ENCODE data around the gene ECSIT. TPM values are rescaled to one million over a fixed set of nuclear protein-coding genes. Genes with fewer than 3 reads are reported as not detected.

ECSIT gene, protein sequence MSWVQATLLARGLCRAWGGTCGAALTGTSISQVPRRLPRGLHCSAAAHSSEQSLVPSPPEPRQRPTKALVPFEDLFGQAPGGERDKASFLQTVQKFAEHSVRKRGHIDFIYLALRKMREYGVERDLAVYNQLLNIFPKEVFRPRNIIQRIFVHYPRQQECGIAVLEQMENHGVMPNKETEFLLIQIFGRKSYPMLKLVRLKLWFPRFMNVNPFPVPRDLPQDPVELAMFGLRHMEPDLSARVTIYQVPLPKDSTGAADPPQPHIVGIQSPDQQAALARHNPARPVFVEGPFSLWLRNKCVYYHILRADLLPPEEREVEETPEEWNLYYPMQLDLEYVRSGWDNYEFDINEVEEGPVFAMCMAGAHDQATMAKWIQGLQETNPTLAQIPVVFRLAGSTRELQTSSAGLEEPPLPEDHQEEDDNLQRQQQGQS
- total RNA-seq (2022; extraction: Qiagen RNA extraction; ENCODE audit: low read depth) = 30.6 to 37.0 TPM (median 32.2 TPM) in 5 replicates

DNA sequence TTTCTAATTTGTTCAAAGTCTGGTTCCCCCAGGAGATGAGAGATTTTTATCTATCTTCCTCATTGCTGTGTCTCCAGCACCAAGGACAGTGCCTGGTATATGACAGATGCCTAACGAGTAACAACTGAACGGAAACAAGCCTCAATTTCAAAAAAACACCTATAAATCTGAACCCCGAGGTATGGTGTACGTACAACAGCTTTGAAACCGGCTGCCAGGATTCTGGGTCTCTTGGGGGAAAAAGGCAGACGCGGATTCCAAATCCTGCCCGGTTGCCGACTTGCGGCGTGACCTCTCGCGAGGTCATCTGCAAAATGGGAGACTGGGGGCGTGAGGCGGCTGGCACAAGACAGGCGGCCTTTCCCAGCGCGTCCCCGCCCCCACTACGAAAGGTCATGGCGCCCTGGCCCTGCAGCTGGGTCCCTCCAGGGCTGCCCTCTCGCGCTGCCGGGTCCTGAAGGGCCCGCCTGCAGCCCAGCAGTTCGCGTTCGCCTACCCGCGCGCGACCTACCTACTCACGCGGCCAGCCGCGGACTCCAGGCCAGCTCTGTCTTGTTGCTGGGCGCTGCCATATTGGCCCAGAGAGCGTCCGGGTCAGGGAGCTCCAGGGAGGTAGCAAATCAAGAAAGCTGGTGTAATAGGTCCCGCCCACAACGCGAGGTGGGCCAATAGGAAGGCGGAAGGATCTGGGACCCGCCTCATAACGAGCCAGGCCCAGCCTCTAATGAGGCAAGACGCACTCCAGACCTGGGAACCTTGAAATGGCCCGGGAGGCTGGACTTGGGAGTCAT, at the start of gene ECSIT:
ECSIT (minus strand) TSS at position 584 of the 791 bp plus-strand sequence. CDS start 9,964 bp downstream, outside the sequence.

DNA sequence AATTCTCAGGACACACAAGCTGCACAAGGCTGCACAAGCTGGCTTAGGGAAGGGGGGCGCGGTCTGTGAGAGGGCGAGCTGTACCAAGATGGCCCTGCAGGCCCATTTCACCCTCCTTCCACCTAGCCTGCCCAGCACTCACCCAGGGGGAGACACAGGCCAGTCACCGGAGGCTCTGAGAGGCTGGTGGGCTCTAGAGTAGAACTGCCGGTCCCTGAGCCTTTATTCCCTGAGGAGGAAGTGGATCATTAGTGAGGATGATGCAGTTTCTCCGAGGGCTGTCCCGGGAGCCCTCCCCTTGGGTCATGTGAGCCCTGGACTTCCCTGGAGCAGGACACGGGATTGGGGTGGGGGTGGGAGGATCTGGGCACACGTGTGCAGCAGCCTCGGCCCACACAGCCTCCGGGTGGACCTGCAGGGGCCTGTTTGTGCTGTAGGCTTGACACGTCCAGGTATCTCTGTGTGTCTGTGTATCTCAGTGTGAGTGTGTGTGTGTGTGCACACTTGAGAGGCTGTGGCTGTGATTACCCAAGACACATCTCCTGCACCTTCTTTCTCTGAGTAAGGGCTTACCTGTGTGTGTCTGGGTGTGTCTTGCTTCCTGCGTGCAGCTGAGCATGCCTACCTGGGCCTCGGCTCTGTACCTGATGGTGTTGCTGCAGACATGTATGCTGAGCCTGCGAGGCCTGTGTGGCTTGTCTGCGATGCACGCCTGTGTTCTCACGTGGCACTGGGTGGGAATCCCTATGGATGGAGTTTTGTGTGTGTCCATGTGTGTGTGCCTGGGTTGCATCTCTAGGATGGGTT, 48.7 kb upstream of the ECSIT start, which contains the start of gene ACP5:
ACP5 (minus strand) TSS at position 195 of the 807 bp plus-strand sequence. CDS start 328 bp downstream, outside the sequence.

DNA sequence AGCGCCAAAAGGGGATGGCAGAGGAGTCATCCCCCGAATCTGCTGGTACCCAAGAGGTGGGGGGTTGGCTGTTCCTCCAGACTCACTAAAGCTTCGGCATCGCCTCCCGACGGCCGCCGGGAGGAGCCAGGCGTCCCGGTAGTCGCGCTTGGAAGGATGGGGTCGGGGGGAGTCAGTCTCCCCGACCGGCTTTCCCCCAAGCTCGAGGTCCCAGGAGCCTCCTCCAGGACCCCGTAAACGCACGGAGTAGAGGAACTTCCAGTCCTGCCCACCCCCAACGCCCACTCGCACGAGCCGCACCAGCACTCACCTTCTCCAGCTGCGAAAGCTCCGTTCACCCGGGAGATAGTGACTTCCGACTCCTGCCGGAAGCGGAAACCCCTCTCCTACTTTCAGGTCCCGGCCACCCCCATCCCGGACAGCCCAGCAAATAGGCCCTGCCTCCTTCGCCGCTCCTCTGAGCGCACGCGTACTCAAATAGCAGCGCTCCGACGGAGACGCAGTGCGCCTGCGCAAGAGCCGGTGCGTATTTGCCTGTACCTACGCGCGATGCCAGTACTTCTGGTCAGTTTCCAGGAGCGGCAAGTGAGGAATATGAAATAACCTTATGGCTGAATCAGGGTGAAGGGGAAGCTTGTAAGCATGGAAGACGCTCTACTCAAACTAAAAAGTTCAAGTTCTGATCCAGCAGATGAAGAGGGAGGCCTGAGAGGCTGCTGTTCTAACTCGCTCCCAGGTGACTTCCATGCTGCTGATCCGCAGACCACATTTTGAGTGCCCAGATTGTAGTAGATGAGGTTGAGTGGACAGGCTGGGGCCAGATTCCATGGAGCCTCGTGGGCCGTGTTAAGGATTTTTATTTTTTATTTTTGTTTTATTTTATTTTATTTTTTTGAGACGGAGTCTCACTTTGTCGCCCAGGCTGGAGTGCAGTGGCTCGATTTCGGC, 30.2 kb upstream of the ECSIT start, which contains the start of gene ELOF1:
ELOF1 (minus strand) TSS at position 350 of the 948 bp plus-strand sequence. CDS start 4,883 bp downstream, outside the sequence.

DNA sequence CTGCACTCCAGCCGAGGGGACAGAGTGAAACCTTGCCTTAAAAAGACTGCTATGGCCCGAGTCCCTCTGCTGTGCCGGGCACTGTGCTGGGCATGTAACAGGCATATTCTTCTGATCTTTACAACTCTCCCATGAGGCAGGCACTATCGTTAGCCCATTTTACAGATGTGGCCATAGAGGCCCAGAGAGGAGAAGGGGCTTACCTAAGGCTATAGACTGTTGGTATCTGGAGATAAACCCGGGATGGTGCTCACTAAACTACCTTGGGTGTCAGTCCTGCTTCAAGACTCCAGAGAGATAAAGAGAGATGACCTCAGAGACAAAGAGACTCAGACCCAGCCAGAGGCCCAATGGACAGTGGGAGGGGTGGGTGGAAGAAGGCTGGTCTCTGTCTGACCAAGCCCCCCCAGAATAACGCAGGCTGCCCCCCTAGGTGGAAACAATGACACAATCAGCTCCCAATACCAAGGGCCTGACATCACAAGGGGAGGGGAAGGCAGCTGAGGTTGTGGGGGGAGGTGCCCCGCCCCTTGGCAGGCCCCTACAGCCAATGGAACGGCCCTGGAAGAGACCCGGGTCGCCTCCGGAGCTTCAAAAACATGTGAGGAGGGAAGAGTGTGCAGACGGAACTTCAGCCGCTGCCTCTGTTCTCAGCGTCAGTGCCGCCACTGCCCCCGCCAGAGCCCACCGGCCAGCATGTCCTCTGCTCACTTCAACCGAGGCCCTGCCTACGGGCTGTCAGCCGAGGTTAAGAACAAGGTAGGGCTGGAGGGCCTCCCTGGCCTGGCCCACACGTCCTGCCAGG, 9.5 kb upstream of the ECSIT start, which contains the start of gene CNN1:
CNN1 (plus strand) TSS at position 620 of the 805 bp plus-strand sequence; CDS start at position 697, 77 bp downstream.

DNA sequence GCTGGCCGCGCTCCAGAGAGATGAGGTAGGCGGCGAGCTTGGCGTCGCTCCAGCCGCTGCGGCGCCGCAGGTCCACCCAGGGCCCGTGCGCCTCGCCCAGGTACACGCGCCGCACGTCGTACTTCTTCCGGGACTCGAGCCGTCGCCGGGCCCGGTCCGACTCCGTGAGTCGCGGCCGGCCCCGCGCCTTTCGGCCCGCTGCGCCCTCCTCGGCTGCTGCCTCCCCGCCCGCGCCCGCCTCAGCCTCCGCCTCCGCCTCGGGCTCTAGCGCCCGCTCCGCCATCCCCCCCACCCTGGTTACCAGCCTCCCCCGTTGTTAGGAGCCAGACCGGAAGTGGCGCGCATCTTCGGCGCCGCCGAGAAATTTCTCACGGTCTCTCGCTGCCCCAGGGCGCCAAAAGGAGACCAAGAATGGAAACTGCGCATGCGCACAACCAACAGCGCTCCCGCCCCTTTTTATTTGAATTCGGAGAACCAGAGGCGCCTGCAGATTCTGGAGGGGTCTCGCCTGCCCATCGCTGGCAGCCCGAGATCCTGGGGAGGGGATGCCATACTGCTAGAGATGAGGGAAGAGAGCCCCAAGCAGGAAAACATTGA, 23.3 kb downstream of the ECSIT start, which contains the start of gene ZNF653:
ZNF653 (minus strand) TSS at position 336 of the 597 bp plus-strand sequence; CDS start at position 283, 53 bp downstream.

DNA sequence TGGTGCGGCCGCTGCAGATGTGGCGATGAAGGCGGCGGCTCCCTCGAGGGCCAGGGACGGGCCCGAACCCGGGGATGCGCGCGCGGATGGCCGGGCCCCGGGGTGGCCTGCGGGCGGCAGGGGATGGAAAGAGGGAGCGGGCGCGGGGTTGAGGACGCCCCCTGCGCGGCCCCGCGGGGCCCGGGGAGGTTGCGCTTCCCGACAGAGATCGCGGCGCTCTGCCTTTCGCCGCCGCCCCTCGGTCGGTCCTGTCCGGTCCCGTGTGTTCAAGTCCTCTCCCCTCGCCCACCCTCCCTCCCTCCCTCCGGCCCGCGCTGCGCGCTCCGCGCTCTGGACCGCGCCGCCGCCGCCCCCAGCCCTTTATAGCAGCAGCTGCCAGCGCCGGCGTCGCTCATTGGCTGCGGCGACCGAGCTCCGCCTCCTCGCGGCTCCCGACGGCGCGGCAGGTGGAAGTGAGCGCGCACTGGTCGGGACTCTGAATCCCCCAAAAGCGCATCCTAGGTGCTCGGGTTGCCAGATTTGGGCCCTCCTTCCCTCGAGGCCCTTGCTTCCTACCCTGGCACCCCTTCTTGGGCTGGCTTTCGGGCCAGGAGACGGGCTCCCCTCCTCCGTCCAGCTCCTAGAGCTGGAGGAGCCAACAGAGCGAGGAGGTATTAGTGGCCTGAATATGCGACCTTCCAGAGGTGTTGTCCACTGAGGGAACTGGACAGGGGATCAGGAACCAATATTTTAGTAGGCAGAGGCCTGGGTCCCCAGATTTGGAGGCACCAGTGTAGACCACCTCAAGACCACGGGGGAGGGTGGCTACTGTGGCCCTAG, 48.0 kb downstream of the ECSIT start, which contains the start of gene ELAVL3:
ELAVL3 (minus strand) TSS at position 332 of the 819 bp plus-strand sequence. CDS start 438 bp downstream, outside the sequence.

Other genes starting within 250 kb of the ECSIT start
- not detected in 5 replicates for gene TSPAN16, start 233.0 kb downstream of the ECSIT start, total RNA-seq (2022; extraction: Qiagen RNA extraction; ENCODE audit: low read depth)
- gene RAB3D, start 189.5 kb downstream of the ECSIT start, total RNA-seq (2022; extraction: Qiagen RNA extraction; ENCODE audit: low read depth) = 2.4 to 3.5 TPM (median 3.0 TPM) in 5 replicates
- 93.6 to 128 TPM (median 112 TPM) in 5 replicates for gene TMEM205, start 182.9 kb downstream of the ECSIT start, total RNA-seq (2022; extraction: Qiagen RNA extraction; ENCODE audit: low read depth)
- gene CCDC159, start 182.6 kb downstream of the ECSIT start, total RNA-seq (2022; extraction: Qiagen RNA extraction; ENCODE audit: low read depth) = 4.3 to 5.6 TPM (median 5.5 TPM) in 5 replicates
- gene PLPPR2, start 173.7 kb downstream of the ECSIT start, total RNA-seq (2022; extraction: Qiagen RNA extraction; ENCODE audit: low read depth) = 6.8 to 10.4 TPM (median 10.3 TPM) in 5 replicates
- gene SWSAP1, start 154.5 kb downstream of the ECSIT start, total RNA-seq (2022; extraction: Qiagen RNA extraction; ENCODE audit: low read depth) = 1.3 to 2.7 TPM (median 2.3 TPM) in 5 replicates
- 3.5 to 5.7 TPM (median 5.1 TPM) in 5 replicates for gene EPOR, start 144.8 kb downstream of the ECSIT start, total RNA-seq (2022; extraction: Qiagen RNA extraction; ENCODE audit: low read depth)
- gene RGL3, start 109.8 kb downstream of the ECSIT start, total RNA-seq (2022; extraction: Qiagen RNA extraction; ENCODE audit: low read depth) = 1.3 to 2.4 TPM (median 1.8 TPM) in 5 replicates
- 0.87 to 1.4 TPM (median 1.1 TPM) in 5 replicates for gene ODAD3, start 94.0 kb downstream of the ECSIT start, total RNA-seq (2022; extraction: Qiagen RNA extraction; ENCODE audit: low read depth)
- 251 to 271 TPM (median 263 TPM) in 5 replicates for gene PRKCSH, start 93.5 kb downstream of the ECSIT start, total RNA-seq (2022; extraction: Qiagen RNA extraction; ENCODE audit: low read depth)
- 0.07 to 0.19 TPM (median 0.13 TPM) in 4 of 5 replicates, not detected in the other for gene ELAVL3, start 48.1 kb downstream of the ECSIT start, total RNA-seq (2022; extraction: Qiagen RNA extraction; ENCODE audit: low read depth)
- gene ZNF653, start 23.3 kb downstream of the ECSIT start, total RNA-seq (2022; extraction: Qiagen RNA extraction; ENCODE audit: low read depth) = 4.1 to 5.9 TPM (median 5.4 TPM) in 5 replicates
- 0.23 to 0.60 TPM (median 0.53 TPM) in 5 replicates for gene CNN1, start 9.7 kb upstream of the ECSIT start, total RNA-seq (2022; extraction: Qiagen RNA extraction; ENCODE audit: low read depth)
- 91.9 to 124 TPM (median 109 TPM) in 5 replicates for gene ELOF1, start 30.1 kb upstream of the ECSIT start, total RNA-seq (2022; extraction: Qiagen RNA extraction; ENCODE audit: low read depth)
- 0.10 to 0.33 TPM (median 0.24 TPM) in 4 of 5 replicates, not detected in the other for gene ACP5, start 48.5 kb upstream of the ECSIT start, total RNA-seq (2022; extraction: Qiagen RNA extraction; ENCODE audit: low read depth)
- gene ZNF627, start 68.3 kb upstream of the ECSIT start, total RNA-seq (2022; extraction: Qiagen RNA extraction; ENCODE audit: low read depth) = 3.4 to 5.3 TPM (median 4.0 TPM) in 5 replicates
- 2.1 to 4.6 TPM (median 3.1 TPM) in 5 replicates for gene ZNF823, start 209.8 kb upstream of the ECSIT start, total RNA-seq (2022; extraction: Qiagen RNA extraction; ENCODE audit: low read depth)
- 0.02 TPM in 1 of 5 replicates, not detected in the others for gene ZNF441, start 237.9 kb upstream of the ECSIT start, total RNA-seq (2022; extraction: Qiagen RNA extraction; ENCODE audit: low read depth)